HG03457 (cell line): ENCODE data around the gene IZUMO4.

Experiments used
- ATAC-seq: cut with Tn5 transposase; IDR thresholded peaks from one replicate; pipeline ENCODE4 v1.9.1; 2021; ENCODE audit warnings: moderate number of reproducible peaks; ENCODE audit not compliant: unreplicated experiment

The IZUMO4 gene

DNA sequence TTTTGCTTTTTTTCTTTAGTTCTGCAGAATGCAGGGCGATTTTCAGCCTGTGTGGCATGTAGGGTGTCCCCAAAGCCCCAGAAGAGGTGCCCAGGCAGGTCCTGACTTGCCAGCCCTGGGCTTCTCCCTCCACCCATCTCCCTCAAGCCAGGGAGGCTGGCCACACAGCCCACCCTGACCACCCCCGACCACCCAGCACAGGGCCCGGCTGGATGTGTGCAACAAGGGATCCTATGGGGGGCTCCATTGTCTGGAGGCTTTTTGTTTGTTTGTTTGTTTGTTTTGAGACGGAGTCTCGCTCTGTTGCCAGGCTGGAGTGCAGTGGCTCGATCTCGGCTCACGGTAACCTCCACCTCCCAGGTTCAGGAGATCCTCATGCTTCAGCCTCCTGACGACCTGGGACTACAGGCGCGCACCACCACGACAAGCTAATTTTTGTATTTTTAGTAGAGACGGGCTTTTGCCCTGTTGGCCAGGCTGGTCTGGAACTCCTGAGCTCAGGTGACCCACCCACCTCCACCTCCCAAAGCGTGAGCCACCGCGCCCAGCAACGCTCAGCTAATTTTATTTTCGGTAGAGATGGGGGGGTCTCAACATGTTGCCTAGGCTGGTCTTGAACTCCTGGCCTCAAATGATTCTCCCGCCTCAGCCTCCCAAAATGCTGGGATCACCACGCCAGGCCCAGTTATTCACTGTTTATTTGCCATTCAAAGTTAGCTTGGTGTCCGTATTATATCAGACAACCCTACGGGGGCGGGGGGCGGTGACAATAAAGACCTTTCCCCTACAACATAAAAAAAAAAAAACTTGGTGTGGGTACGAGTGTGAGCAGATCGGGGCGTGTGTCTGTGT lies 37.9 kb upstream of the IZUMO4 start:
- no peak for ATAC-seq

DNA sequence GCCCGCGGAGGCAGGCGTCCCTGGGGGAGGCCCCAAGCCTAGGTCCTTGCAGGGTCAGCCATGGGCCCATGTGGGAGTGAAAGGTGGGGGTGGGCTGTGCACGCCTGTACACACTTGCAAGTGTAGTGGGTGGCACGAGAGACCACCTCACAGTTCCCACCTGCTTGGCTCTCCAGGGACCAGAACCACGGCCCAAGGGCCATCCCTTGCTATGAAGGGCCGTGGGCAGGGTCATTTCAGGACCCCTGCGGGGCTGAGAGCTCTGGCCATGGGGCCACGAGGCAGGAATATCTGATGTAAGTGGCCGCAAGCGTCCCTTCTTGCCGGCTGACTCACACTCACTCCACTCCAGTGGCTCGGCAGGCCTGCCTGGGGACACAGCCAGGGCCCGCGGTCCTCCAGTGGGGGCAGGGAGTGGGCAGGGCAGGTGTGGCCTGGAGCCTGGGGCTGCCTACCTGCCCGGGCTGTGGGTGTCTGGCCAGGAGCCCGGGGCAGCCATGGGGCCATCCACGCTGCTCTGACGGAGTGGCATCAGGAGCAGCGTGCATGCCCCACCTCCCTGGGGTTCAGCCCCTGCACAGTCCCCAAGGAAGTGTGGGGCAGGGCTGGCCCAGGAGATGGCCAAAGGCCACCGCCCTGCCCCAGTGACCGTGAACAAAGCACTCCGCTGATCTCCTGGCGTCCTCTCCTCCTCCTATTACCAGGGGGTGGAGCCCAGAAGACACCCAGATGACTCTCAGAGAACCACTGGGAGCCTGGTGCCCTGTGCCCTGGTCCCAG lies 37.1 kb upstream of the IZUMO4 start:
- no peak for ATAC-seq

DNA sequence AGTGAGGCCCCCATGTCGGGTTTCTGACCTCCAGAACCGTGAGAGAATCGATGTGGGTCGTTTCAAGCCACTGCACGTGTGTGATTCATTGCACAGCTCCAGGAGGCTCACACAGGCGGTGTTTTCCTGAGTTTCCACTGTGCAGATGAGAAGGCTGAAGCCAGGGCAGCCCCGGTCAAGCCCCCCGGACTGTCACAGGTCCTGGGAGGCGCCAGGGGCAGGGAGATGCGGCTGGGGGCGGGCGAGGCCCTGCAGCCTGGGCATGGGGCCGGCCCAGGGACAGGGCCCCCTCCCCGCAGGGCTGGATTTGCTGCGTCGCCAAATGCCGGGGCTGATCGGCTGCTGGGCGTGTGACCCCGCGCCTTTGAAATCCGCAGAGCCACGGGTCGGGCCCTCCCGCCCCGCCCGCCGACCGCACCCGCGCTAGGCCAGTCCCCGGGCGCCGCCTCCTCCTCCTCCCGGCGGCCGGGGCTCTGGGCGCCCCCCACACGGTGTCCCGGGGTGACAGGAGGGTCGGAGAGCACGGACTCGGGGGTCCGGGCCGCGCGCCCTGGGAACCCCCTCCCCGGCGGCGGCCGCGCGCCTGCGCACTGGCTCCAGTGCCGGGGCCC lies 35.7 kb upstream of the IZUMO4 start:
- ATAC-seq: peak; percentile 19

DNA sequence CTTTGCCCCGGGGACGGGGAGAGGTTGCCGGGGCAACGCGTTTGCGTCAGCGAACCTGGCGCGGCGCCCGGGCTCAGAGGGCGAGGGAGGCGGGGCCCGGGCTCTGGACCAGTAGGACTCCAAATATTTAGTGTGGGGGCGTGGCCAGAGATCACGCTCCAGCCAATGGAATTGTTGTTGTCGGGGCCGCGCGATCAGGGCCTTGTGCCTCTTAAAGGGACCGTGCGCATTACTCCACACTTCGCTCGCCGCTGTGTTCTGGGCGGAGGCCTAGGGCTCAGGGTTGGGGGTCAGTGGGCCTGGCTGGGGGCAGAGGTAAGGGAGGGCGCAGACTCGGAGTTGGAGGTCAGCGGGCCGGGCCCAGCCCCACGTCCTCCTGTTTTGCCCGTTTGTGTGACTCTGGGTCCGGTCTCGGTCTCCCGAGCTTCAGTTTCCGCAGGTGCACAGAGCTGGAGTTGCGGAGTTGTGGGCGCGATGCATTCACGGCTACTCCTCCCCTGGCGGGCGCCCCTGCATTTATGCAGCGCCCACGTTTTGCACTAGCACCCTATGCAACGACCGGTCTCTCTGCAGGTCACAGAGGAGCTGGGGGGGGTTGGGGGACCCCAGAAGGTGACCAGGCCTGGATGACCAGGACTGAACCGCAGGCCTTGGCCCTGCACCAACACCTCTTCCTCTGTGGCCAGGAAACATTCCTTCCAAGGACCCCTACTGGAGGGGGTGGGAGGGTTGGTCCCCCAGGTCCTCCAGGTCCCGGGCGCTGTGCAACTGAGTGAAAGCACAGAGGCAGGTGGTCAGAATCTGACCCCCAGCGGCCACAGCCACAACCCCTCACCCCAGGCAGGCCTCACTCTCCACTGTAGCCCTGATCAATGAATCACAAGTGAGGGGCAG lies 35.0 kb upstream of the IZUMO4 start:
- peak; percentile 49 for ATAC-seq

DNA sequence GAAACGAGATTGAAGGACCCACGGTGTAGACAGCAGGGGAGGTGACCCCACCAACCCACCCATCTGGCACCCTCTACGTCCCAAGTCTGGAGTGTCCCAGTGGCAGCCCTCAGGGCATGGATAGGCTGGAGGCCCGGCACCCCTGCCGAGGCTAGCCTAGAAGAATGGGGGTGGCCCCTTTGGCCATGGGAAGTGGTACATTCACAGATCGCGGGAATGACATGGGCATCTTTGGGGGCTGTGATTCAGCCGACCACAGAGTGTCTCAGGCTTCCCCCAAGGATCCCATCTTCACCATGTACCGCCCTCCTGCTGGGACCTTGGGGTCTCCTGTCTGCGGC lies 34.4 kb upstream of the IZUMO4 start:
- ATAC-seq: no peak

DNA sequence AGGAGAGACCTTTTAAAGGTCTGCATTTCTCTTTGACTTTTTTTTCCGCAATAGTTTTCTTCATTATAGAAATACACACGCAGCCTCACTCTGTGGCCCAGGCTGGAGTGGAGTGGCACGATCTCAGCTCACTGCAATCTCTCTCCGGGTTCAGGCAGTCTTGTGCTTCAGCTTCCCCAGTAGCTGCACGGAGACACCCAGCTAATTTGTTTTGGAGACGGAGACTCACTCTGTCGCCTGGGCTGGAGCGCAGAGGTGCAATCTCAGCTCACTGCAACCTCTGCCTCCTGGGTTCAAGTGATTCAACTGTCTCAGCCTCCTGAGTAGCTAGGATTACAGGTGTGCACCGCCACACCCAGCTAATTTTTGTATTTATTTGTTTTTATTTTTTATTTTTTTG lies 33.9 kb upstream of the IZUMO4 start:
- ATAC-seq: no peak

DNA sequence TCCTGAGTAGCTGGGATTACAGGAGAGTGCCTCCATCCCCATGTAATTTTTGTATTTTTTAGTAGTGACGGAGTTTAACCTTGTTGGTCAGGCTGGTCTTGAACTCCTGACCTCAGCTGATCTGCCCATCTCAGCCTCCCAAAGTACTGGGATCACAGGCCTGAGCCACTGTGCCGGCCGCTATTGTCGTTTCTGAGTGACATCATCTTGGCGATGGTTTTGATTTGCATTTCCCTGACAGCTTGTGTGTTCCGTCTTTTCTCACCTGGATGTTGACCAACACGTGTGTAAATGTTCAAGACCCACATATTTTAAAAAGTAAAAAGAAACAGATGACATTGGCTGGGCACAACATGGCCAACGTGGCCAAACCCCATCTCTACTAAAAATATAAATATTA lies 32.9 kb upstream of the IZUMO4 start:
- ATAC-seq: no peak

DNA sequence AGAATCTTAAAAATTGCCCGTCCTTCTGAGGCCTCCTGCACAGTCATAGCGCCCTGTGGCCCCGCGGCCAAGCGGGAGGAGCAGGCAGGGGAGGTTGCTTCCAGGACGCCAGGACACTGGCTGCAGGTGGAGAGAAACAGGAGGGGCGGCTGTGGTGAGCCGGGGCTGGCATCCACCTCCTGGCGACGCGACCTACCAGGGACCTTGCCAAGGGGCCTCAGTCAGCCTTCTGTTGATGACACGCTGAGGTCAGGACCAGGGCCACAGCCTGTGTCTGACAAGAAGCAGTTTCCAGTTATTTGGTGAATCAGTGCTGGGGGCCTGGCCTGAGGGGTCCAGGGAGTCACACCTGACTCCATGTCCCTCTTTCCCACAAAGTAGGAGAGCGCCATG lies 32.3 kb upstream of the IZUMO4 start:
- no peak for ATAC-seq

DNA sequence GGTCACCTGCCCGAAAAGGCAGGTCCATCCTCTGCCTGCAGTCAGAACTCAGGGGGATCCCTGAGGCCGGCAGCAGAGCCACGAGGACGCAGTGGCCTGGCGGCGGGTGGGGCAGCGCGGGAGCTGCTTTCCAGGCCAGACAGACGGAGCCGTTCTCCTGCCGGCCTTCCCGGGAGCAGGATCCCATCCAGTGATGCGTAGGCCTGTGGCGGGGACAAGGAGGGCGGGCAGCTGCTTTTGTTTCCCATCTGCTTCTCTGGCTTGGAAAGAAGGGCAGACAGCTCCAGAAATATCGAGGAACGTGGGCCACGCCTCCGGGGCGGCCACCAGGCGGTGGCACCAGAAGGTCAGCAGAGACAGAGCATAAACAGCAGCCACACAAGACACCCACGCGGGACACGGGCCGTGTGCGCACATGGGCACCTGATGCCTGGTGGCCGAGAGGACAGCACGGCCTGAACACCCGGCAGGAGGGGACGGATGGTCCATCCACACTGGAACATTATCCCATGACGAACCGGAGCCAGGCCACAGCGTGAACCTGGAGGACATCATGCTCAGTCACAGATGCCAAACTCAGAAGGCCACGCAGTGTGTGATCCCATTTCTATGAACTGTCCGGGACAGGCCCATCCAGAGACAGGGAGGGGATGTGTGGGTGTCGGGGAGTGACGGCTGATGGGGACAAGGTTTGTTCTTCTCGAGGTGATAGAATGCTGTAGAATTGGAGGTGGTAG lies 31.8 kb upstream of the IZUMO4 start:
- no peak for ATAC-seq

DNA sequence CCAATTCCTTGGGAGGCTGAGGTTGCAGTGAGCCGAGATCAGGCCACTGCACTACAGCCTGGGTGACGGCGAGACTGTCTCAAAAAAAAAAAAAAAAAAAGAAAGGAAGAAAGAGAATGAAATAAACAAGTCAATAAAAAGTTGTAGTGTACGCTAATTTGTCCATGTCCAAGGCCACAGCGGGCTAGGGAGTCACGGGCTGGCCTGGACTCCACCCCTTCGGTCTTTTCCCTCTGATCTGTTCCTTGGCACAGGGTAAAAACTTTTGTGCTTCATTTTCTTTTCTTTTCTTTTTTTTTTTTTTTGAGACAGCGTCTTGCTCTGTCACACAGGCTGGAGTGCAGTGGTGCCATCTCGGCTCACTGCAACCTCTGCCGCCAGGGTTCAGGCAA lies 26.3 kb upstream of the IZUMO4 start:
- no peak for ATAC-seq

DNA sequence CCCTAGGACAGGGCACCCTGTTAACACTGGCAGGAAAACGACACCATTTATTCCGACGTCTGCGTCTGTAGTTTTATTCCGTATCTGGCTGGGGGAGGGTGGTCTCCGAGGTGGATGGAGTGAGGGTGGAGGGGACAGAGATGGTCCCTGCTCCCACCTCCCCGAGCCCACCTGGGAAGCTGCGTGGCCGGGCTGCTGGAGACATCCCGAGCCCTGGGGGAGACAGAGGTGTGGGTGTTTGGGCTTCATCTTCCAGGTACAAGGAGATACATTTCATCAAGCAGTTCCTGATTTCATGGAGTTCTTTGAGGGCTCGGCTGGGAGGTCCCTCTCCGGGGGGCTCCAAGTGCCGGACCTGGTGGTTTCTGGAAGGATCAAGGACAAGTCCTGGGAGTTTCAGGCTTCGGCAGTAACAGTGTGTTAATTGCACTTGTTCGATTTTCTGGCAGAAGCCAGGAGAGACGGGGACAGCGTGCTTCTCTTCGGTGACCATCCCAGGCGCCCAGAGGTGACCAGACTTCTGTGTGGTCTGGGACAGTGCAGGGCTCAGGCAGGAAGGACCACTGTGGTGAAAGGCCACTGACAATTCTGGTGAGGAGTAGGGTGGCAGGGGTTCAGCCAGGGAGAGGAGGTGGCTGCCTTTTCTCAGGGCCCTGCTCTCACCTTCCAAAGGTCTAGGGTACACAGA lies 25.6 kb upstream of the IZUMO4 start:
- ATAC-seq: no peak

DNA sequence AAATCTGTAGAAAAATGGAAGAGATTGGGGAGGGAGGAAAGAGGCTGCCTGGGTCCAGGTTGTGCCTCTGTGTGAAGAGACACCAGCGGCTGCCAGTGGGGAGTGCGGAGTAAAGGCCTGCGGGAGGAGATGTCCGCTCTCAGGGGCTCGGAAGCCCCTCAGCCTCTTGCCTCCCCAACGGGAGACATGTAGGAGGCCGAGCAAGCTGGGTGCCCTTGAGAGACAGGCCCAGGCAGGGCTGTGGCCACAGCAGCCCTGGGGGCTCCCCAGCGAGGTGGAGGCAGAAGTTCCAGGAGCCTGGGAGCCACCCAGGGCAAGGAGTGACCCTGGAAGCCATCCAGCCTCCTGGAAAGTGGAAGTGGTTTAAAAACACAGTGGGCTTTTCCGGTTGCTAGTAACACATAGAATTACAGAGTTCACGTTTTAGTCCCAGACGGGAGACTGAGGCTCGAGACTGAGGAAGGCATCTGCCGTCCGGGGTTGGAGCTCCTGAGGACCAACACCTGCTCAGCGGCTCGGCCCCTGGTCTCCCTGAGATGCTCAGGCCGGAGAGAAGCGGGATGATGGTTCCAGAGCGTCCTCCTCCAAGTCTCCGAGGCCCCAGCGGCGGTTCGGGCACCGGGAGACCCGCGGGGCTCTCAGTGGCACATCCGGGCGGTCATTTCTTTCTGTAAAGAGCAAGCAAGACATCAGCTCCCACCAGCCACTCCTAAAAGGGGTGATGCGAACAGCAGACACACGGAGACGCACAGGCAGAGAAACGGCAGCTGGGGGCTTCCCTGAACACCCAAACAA lies 23.8 kb upstream of the IZUMO4 start:
- no peak for ATAC-seq

DNA sequence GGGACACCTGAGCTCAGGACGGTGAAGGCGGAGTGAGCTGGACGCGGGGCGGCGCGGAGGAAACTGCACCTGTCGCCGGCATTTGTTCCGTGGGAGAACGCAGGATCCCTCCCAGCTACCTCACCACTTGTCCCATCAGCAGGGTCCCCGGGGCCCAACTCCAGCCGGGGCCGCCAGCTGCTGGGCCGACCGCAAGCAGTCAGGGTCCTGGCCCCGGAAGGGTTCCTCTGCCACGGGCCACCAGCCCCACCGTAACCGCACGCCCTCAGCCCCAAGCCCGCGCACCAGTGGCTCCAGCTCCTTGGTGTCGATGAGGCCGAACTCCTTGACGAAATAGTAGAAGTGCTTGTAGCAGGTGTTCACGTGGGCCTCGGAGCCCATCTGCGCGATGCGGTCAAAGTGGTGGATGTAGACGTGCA lies 20.2 kb upstream of the IZUMO4 start:
- no peak for ATAC-seq

DNA sequence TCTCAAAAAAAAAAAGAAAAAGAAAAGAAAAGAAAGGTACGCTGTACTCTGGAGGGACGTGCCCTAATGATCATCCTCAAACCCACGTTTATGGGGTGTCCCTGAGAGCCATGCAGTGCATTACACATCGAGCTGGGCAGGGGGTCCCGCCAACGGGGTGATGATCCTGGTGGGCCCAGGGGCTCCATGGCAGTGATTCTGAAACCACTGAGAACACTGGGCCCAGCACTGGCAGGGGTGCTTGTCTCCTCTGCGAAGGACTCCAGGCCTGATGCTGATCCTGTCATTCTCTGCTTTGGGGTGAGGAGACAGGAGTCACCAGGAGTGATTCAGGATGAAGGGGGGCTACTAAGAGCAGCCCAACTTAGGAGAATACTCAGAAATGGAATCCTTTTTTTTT lies 19.3 kb upstream of the IZUMO4 start:
- ATAC-seq: no peak

DNA sequence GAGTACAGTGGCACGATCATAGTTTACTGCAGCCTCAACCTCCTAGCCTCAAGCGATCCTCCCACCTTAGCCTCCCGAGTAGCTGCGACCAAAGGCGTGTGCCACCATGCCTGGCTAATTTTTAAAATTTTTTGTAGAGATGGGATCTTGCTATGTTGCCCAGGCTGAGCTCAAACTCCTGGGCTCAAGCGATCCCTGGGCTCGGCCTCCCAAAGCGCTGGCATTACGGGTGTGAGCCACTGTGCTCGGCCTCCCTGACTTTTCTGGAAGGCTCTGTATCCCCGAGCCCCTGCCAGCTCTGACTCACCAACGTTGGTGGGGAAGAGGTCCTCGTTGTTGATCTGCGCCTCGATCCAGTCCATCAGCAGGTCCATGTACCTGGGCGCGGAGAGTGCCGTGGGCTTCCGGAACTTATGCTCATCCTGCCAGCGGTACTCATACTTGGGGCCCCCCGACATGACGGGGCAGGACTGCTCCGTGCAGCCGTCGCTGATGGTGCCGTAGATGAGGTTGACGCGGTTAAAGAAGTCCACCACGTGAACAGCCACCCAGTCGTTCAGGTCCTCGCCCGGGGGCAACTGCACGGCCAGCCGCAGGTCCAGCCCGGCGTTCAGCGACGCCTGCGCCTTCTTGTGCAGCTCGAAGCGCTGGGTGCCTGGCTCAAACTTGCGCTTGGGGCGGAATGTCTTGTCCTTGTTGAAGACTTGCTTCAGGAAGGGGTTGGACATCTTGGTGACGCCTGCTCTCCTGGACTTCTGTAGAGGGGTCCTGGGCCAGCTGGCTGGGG lies 18.7 kb upstream of the IZUMO4 start:
- no peak for ATAC-seq

DNA sequence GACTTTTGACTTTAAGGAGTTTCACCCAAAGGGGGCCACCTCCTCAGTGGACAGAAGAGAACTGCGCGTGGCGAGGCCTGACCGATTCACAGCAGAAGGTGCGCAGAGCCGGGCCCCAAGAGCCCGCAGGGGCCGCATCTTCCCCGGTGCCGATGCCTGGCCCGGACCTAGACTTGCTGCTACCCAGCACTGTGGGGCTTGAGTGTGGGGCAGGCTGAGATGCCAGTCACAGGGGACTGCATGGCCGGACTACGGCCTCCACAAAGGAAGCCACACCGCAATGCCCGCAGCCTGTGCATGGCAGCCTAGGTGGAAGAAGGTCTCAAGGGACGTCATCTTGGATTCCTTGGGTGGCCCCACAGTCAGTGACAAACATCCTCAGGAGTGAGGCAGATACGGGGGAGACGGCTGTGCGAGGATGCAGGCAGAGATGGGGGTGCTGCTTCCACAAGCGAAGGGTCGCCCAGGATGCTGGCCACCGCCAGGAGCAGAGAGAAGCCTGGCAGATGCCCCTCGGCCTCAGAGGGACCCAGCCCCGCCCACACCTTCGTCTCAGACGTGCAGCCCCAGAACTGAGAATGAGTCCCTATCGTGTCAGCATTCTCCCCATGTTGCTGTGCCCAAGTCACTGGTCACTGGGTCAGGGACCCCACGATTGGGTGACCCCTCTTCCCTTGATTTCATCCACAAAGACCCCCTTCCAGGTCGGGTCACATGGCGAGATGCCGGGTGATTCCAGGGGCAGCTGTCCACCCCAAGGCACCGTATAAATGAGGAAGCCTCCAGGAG lies 17.4 kb upstream of the IZUMO4 start:
- no peak for ATAC-seq

DNA sequence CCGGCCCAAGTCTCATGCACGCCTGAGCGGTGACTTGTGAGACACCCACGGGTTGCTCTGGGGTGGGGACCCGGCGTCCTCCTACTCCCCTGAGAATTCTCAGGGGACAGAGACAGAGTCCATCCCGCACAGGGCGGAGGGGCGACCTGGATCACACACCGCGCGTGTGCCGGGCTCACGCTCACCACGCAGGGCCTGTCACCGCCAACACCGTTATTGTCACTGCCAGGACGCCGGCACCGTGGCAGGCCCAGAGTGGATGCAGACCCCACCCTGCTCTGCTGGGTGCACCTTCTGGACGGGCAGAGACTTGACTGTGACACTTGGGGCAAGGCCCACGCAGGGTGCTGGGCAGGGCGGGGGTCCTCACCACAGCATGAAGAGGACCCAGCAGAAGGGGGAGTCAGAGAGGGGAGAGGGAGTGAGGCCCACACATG lies 16.8 kb upstream of the IZUMO4 start:
- ATAC-seq: no peak
